ENCODE results near the gene KIR3DL2.
"Not testable (repeated sequence)": the region's sequence is repeated elsewhere in the genome, so short reads cannot be mapped to it uniquely, and the experiment has no call there.

KIR3DL2 gene

DNA sequence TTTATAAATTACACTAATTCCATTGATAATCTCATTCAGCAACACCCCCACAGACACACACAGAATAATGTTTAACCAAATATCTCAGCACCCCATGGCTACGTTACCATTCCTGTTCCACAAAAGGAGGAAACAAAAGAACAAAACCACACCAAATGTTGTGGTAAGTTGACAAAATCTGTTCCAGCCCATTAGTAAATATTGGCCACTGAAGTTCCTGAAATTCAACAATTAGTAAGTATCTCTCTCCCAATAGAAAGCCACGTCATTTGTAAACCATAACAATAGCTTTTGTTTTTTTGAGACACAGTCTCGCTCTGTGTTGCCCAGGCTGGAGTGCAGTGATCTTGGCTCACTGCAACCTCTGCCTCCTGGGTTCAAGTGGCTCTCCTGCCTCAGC lies 21.5 kb downstream of the KIR3DL2 start:
- DNase-seq (ENCODE audit: low spot score) = no peak

DNA sequence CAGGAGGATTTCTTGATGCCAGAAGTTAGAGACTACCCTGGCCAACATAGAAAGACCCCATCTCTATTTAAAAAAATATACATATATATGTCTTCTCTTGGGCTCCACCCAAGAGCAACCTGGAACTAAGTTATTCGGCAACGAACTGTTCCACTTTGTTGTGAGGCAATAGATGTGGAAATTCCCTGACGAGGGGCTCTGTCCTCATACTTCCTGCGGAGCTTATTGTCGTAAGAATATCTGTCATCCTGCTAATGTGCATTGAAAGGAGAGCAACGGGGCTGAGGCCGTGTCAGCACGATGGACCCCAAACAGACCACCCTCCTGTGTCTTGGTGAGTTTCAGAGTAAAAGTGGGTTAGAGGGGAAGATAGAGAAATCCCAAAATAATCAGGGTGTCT lies 23.7 kb downstream of the KIR3DL2 start, which contains the start of gene FCAR:
Gene FCAR (plus strand): TSS at position 246 of the 400 bp plus-strand sequence. CDS start 55 bp downstream, at position 301.
- DNase-seq (ENCODE audit: low spot score) = no peak

DNA sequence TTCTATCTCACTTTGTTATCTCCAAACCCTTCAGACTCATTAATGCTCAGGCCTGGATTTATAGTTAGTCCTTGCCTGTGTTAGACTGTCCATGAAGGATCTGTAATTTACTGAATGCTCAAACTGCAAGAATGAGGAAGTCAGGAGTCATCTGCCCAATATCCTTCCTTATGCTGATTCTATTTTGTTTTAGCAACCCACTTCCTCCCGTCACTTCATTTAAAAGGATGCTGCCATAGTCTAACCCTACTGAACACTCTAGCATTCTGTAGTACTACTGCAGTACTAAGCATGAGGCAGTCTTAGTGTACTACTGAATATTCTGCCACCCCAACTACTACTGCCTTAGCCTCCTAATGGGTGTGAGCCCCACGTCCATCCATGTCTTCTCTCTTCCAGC lies 25.3 kb downstream of the KIR3DL2 start:
- no peak for DNase-seq (ENCODE audit: low spot score)

DNA sequence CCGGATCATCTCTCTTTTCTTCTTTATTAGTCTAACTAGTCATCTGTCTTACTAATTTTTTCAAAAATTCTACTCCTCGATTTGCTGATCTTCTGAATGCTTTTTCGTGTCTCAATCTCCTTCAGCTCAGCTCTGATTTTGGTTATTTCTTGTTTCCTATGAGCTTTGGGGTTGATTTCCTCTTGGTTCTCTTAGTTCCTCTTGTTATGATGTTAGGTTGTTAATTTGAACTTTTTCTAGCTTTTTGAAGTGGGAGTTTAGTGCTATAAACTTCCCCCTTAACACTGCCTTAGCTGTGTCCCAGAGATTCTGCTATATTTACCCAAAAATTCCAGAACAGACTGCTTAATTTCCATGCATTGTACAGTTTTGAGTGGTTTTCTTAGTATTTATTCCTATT lies 27.2 kb downstream of the KIR3DL2 start:
- no peak for DNase-seq (ENCODE audit: low spot score)

DNA sequence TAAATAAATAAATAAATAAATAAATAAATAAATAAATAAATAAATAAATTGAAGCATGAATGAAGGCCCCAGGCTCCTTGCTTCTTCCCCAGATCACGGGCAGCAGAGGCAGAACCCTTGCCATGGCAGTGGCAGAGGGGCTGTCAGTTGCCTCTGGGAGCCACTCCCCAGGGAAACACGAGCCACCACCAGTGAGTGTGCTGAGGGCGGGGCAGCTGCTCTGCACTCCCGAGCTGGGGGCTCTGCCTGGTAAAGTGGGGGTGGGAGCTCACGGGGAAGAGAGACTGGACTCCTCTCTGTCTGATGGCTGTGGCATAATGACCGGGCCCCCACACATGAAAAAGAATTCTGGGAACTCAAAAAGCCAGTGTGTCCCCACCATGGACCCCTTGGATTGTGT lies 31.6 kb downstream of the KIR3DL2 start:
- DNase-seq (ENCODE audit: low spot score) = no peak

DNA sequence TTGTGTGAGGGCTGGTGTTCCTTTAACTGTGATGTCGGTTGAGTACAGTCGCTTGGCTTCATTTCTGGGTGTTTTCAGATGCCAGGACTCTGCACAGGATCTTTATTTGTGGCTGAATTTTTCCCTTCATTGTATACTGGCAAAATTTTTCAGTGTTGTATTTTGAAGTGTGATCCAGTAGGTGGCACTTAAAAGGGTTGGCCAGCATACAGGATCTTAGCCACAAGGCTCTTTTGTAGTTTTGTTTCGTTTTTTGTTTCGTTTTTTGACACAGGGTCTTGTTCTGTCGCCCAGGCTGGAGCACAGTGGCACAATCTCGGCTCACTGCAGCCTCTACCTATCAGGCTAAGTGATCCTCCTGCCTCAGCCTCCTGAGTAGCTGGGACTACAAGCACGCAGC lies 32.5 kb downstream of the KIR3DL2 start:
- no peak for DNase-seq (ENCODE audit: low spot score)

DNA sequence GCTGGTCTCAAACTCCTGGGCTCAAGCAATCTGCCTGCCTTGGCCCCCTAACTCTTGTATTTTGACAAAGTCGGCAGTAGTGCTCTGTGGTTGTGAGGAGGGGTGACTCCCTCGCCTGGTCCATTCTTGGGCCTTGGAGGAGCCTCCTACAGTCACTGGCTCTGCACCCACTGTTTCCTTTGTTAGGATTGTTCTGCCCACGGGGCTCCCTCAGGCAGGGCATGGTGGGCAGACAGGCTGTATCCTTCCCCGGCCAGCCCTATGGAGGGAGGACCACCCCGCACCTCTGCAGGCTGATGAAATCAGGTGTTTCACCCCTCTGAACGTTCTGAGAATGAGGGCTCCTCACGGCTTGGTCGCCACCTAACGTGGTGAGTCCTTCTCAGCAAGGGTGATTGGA lies 33.0 kb downstream of the KIR3DL2 start:
- no peak for DNase-seq (ENCODE audit: low spot score)

DNA sequence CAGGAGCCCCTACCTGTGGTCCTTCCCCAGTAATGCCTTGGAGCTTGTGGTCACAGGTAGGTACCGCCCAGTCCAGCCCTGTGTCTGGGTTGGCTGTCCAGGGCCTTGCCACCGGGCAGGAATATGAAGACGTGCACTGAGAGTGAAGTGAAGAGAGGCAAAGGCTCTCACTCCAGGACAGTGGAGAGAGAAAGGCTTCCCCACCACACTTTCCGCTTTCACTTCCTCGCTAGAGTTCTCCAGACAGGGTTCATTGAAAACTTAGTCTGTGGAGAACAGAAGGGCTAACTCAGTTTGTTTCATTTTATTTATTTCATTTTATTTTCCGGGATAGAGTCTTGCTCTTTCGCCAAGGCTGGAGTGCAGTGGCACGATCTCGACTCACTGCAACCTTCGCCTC lies 38.0 kb downstream of the KIR3DL2 start:
- no peak for DNase-seq (ENCODE audit: low spot score)

DNA sequence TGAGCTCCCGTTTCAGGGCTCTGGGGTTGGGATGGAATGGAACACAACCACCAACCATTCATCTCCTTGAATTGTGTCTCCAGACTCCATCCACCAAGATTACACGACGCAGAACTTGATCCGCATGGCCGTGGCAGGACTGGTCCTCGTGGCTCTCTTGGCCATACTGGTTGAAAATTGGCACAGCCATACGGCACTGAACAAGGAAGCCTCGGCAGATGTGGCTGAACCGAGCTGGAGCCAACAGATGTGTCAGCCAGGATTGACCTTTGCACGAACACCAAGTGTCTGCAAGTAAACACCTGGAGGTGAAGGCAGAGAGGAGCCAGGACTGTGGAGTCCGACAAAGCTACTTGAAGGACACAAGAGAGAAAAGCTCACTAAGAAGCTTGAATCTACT lies 39.3 kb downstream of the KIR3DL2 start:
- DNase-seq (ENCODE audit: low spot score) = no peak

DNA sequence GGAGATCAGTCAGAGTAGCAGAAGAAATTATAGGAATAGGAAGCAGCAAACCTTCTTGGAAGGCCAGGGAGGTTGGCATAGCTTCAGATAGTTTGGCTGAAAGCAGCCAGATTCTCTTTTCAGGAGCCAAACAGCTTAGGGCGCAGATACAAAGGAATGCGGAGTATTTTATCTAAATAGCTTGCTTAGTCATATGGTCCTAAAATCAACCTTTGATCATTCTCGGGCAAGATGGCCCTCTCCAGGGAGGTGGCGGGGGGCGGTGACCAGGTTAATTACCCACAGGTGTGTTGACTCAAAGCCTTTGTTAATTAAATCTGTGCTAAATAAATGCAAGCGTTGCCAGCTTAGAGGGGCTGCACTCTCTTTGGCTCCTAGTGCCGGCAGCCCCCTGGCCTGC lies 43.2 kb downstream of the KIR3DL2 start:
- no peak for DNase-seq (ENCODE audit: low spot score)

DNA sequence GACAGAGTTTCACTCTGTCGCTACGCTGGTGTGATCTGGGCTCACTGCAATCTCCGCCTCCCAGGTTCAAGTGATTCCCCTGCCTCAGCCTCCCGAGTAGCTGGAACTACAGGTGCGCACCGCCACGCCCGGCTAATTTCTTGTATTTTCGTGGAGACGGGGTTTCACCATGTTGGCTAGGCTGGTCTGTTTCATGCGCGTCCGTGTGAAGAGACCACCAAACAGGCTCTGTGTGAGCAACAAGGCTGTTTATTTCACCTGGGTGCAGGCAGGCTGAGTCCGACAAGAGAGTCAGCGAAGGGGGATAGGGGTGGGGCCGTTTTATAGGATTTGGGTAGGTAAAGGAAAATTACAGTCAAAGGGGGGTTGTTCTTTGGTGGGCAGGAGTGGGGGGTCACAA lies 43.9 kb downstream of the KIR3DL2 start:
- DNase-seq (ENCODE audit: low spot score) = not testable (repeated sequence)

DNA sequence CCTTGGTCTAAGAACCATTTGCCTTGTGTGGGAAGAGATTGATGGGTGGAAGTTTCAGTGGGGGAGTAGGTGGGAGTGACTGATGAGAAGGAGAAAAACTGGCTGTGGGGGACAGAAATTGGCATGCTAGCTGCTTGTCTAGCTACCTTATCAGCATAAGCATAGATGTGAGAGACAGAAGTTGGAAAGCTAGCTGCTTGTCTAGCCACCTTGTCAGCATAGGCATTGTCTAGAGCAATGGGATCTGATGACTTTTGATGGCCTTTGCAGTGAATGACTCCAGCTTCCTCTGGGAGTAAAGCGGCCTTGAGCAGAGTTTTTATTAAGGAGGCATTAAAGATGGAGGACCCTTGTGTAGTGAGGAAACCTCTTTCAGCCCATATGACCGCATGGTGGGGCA lies 45.8 kb downstream of the KIR3DL2 start:
- DNase-seq (ENCODE audit: low spot score) = no peak

DNA sequence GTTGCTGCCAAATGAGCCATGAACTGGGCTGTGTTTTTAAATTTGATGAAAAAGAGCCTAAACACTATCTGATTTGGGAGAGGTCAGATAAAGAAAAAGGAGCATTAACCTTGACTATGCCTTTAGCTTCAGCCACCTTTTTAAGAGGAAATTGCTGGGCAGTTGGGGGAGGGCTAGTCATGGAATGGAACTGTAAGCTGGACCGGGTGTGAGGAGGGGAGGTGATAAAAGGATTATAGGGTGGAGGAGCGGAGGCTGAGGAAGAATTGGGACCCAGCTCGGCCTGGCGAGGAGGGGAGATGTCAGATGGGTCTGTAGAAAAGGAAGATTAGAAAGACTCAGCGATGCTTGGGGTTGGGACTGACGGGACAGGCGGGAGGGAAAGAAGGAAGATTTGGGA lies 48.4 kb downstream of the KIR3DL2 start:
- not testable (repeated sequence) for DNase-seq (ENCODE audit: low spot score)

DNA sequence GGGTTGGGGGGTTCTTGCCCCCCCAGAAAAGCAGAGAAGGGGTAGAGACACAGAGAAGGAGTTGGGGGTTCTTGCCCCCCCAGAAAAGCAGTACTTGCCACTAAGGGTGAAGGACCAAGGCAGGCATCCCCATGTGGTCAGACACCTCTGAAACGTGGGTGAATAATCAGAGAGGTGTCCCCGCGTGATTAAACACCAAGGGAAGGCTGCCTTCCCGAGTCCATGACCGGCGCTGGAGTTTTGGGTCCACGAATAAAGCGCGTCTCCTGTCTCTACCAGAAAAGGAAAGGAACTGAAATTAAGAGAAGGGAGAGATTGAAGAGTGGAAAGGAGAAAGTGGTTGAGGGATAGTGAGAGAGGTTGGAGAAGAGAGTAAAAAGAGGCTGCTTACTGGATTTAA lies 49.4 kb downstream of the KIR3DL2 start:
- DNase-seq (ENCODE audit: low spot score) = not testable (repeated sequence)

DNA sequence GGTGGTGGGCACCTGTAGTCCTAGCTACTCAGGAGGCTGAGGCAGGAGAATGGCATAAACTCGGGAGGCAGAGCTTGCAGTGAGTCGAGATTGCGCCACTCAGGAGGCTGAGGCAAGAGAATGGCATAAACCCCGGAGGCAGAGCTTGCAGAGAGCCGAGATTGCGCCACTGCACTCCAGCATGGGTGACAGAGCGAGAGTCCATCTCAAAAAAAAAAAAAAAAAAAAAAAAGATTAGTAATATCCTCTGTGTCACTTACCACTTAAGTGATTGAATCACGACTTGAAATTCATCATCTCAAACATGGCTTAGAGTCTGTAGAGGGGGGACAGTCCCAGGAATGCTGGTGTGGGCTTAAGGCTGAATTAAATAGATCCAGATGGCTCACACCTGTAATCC lies 50.9 kb downstream of the KIR3DL2 start:
- DNase-seq (ENCODE audit: low spot score) = not testable (repeated sequence)

DNA sequence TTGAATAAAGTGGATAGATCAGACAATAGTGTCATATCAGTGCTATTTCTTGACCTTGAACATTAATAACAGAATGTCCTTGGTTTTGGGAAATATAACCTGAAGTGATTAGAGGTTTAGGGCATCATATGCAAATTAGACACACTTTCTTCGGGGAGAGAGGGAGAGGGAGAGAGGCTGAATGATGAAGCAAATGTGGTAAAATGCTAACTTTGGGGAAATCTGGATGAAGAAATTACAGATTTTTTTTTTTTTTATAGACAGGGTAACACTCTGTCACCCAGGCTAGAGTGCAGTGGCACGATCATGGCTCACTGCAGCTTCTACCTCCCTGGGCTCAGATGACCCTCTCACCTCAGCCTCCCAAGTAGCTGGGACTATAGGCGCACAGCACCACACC lies 51.8 kb downstream of the KIR3DL2 start:
- DNase-seq (ENCODE audit: low spot score) = no peak

DNA sequence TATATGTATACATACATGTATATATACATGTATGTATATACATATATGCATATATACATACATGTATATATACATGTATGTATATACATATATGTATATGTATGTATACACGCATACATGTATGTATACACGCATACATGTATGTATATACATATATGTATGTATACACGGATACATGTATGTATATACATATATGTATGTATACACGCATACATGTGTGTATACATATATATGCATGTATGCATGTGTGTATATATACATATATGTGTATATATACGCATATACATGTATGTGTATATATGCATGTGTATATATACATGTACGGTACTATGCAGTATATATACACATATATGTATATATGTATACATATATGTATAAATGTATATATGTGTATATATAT lies 53.1 kb downstream of the KIR3DL2 start:
- no peak for DNase-seq (ENCODE audit: low spot score)

DNA sequence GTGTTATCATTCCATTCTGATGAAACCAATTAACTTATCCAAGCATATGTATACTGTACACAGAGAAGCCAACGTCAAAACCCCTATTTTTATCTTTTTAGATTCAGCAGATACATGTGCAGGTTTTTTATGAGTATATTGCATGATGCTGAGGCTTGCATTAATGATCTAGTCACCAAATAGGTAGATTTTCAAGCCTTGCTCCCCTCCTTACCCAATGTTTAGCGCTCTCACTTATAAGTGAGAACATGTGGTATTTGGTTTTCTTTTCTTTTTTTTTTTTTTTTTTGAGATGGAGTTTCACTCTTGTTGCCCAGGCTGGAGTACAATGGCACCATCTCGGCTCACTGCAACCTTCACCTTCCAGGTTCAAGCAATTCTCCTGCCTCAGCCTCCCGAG lies 54.0 kb downstream of the KIR3DL2 start:
- DNase-seq (ENCODE audit: low spot score) = not testable (repeated sequence)

DNA sequence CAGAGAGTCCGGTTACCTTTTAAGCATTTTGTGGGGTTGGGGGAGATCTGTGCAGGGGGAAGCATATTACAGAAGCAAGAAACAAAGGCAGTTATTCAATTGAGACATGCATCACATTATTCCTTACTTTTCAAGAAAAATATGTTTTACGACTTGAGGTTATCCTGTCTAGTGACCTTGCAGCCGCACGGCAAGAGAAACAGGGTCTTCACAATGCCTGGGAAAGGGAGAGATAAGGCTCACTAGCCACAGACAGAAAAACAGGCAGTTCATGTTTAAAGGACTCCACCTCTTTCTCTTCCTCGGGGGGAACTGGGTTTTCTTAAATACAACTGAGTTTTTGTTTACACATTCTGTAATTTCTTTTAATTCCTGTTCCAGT lies 55.2 kb downstream of the KIR3DL2 start:
- DNase-seq (ENCODE audit: low spot score) = no peak

DNA sequence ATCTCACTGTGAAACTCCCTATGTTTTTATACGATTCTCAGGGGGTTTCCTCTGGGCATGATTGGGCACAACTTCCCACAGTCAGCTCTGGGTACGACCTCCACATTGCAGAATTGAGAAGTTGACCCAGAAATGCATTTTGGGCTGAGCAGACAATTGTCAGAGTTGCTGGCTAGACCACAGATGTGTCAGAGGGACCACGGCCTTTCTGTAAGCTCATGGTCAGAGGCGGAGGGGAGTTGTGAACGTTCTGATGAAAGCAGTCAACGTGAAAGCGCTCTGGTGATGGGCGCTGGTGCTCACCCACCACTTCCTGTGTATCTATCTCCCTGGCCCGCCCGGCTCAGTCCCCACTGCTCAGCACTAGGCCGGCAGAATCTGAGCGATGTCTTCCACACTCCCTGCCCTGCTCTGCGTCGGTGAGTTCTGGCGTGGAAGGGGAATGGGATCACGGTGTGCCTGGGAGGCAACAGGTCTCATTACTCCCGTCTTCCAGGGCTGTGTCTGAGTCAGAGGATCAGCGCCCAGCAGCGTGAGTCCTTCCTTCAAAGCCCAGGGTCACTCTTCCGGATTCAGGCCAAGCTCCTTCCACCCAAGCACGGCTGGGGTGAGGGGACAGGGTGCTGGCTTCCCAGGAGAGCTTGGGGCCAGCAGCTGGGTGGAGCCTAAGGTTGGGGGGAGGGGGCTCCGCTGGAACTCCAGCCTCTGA lies 55.7 kb downstream of the KIR3DL2 start, which contains the start of gene NCR1:
Gene NCR1 (plus strand): TSS at position 346 of the 709 bp plus-strand sequence. CDS start 40 bp downstream, at position 386.
- no peak for DNase-seq (ENCODE audit: low spot score)

DNA sequence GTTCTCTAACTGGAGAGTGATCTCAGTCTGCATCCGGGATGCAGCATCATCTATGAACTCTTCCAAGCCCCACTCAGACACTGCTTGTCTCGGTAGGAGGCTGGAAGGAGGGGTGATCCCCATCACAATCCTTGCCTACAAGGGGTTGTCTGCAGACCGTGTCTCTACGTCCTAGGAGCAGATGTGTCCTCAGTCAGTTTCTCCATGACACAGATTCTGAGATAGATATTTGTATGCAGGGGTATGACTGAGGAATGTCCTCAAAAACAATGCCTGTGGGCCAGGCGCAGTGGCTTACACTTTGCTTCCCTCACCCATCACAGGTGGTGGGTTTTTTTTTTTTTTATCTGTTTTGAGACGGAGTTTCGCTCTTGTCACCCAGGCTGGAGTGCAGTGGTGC lies 56.6 kb downstream of the KIR3DL2 start:
- no peak for DNase-seq (ENCODE audit: low spot score)

DNA sequence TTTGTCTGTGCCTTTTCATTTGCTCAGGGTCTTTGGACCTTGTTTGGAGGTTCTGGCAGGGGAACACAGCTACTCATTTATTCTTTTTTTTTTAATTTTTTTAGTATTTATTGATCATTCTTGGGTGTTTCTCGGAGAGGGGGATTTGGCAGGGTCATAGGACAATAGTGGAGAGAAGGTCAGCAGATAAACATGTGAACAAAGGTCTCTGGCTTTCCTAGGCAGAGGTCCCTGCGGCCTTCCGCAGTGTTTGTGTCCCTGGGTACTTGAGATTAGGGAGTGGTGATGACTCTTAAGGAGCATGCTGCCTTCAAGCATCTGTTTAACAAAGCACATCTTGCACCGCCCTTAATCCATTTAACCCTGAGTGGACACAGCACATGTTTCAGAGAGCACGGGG lies 57.7 kb downstream of the KIR3DL2 start:
- not testable (repeated sequence) for DNase-seq (ENCODE audit: low spot score)

Data from cerebellar cortex (tissue), 1 donor.